Activated T-helper 1 cell treated with anti-CD3 and anti-CD28 coated beads, Interleukin-2, amount 50 U/mL, for 16 hours (primary cell): Measurements from ENCODE around the gene UTP4.

Experiments
- DNase-seq, 2 donors: peaks; one replicate each; pipeline ENCODE4 v3.0.0-alpha.2; 2020; ENCODE audit warnings: low read depth in 1 of 2, low spot score in 1 of 2

Gene UTP4

DNA sequence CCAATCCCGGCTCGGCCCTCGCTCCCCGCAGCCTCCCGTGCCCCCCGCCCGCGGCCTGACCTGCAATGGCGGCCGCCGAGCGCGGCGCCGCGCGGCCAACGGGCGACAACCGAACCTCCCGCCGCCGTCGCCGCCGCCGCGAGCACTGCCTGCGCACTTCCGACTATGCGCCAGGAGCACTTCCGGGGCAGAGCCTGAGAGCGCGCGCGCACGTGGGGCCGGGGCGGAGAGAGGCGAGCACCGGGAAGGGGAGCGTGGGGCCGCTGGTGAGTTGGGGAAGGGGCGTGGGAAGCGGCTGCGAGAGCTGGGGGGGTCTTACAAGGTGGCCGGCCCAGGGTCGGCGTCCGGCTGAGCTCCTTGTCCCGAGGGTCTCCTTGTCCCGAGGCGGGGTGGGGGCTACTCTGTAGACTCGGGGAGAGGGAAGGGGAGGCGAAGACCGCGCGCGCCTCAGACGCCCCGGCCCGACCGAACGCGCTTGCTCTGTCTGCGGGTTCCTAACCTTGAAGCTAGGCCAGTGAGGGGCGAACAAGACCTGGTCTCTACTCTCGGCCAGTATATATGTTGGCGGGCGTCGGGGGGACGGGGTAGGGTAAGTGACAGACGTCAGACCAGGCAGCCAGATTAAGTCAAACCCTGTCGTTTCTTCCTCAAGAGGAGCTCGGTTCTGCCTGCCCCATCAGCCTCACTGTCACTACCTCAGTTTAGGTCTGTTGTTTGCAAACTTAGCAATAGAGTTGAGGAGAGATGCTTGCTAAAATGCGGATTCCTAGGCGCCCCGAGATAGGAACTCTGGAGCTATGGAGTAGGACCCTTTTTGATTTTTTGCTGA lies at the start of gene UTP4, which contains the start of gene CHTF8:
Gene UTP4, plus strand, starts transcription at position 226 of the 829 bp plus-strand sequence. CDS start 811 bp downstream, outside the sequence.
Gene CHTF8, minus strand, starts transcription at position 165 of the 829 bp plus-strand sequence. CDS start 11,130 bp downstream, outside the sequence.
- DNase-seq = peak; percentile 74 to 80

DNA sequence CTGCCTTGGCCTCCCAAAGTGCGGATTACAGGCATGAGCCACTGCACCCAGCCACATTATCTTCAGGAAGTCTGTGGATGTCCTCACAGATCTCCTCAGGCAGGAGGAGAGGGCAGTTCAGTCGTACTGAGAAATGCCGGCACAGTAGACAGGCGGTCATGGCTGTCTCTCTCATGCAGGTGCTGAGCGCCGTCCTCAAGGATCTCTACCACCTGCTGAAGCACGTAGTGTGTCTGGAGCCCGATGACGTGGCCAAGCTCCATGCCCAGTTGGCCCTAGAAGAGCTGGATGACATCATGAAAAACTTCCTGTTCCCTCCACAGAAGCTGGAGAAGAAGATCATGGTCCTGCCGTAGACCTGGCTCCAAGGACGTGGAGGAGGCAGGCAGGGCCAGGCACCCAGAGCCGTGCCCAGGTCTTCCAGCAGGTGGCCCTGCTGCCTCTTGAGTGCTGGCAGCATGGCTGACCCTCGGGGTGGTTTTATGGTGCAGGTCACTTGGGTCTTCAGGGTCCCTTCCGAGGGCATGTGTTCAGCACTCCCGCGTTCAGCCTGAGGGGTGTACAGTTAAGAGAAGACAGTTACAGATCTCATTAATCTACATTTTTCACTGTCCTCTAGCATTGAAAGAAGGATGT lies 49.0 kb upstream of the UTP4 start:
- DNase-seq = no peak

DNA sequence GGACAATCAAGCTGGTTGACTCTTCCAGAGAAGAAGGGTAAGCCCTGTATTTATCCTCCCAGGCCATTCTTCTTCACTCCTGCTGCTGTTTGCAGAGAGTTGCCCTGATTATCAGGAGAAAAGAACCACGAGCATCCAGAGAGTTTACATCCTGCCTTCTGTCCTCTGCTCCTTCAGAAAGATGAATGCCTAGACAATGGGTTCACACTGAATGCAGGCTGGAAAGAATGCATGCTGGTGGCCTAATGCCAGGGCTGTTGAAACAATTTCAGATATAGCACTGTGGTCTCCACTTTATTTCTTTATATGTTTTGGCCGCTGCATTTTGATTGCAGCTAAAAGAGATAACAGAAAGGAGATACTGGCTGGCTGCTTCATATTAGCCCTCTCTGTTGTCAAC lies 48.2 kb upstream of the UTP4 start:
- no peak for DNase-seq

DNA sequence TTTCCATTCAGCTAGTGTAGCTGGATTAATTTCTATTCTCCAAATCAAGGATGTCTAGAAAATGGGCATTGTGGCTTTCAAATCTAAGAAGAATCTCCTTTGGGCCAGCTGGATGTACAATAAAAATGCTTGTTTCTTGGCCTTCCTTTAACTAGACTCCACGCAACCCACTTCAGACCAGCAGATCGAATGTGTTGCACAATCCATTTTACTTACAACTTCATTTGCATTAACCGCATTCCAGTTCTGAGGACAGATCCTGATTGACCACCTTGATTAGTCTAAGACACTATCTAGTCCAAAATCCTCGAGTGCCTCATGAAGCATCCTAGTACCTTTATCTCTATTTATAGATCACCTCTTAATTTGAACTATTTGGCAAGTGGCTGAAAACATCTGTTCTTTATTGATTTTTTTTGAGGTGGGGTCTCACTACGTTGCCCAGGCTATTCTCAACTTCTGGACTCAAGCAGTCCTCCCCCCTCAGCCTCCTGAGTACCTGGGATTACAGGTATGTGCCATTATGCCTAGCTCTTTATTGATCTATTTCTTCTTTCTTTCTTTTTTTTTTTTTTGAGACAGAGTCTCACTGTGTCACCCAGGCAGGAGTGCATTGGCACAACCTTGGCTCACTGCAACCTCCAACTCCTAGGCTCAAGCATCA lies 47.3 kb upstream of the UTP4 start:
- no peak for DNase-seq

DNA sequence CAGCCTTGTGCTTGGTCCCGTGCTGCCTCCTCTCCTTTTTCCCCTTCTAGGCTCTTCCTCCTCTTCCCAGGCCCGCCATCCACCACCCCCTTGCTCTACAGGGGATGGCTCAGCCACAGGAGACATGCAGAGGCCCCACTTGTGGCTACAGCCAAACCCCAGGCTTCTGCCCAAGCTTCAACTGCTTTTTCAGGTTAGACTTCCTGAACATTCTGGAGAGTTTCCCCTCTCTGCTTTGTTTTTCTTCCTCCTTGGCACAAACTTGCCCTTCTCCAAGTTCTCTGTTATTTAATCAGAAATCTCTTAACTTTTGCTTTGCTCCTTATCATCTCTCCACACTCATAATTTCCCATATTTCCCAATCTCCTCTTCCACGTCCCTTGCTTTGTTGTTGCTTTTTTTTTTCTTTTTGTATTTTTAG lies 45.3 kb upstream of the UTP4 start:
- DNase-seq = no peak

DNA sequence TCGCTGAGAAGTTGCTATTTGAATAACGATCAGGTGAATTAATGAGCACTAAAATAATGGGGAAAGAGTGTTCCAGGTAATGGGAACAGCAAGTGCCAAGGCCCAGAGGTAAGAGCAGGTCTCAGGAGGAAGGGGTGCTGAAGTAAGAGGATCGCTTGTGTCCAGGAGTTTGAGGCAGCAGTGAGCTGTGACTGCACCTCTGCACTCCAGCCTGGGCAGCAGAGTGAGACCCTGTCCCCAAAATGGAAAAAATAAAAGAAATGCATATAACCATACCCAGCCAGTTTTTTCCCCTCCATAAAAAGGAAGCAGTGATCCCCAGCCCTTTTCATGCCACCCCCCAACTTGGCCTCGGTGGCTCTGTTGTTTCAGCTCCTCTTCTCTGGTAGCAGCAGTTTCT lies 43.8 kb upstream of the UTP4 start:
- DNase-seq = no peak

DNA sequence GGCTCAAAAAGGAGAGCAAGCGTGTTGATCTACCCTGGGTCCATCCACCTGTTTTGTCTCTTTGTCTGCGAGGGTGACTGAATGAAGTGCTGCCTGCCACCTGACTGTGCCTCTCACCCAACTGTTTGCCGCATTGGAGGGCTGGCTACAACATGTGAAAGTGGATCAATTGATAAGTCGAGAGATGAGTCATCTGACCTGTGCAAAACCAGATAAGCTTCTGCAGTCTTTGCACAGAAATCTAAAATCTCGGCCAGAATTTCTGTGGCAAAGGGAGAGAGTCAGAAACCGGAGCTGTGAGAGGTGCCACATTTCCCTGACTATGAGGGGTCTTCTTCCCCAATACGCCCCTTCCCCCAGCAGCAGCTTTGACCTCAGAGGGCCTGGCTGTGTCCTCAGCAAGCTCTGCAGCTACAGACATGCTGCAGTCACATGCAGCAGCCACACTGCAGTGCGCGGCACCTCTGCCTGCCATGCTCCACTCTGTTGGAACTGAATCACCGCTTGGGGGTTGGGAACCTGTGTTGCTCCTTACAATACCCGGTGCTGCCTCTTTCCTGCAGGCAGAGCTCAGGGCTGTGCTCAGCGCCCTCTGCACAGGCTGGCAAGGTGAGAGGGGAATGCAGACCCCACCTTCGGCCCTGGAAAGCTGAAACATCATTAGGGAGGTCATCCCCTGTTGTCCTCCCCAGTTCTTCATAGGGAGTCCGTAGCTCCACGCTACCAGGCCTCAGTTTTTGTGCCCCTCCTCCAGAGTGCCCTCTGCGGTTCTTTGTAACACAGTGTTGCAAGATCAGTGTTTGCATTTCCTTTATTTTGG lies 43.1 kb upstream of the UTP4 start:
- DNase-seq = no peak

GRCh38 chr16:69093974-69094373 lies 38.5 kb upstream of the UTP4 start:
- no peak for DNase-seq

GRCh38 chr16:69094501-69094900 lies 37.9 kb upstream of the UTP4 start:
- DNase-seq = no peak

DNA sequence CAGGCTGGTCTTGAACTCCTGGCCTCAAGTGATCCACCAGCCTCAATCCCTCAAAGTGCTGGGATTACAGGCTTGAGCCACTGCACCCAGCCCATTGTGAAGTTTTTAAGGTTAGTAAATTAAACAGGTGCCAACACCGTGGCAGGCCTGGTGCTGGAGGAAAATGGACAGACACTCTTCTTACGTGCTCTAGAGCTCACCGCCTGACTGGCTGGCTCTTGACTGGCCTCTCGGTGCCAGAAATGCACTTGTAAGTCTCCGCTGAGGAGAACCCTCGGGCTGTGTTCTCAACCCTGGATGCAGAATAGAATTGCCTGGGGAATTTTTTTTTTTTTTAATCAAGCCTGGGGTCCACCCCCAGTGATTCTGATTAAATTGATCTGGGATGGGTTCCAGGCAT lies 37.3 kb upstream of the UTP4 start:
- no peak for DNase-seq

DNA sequence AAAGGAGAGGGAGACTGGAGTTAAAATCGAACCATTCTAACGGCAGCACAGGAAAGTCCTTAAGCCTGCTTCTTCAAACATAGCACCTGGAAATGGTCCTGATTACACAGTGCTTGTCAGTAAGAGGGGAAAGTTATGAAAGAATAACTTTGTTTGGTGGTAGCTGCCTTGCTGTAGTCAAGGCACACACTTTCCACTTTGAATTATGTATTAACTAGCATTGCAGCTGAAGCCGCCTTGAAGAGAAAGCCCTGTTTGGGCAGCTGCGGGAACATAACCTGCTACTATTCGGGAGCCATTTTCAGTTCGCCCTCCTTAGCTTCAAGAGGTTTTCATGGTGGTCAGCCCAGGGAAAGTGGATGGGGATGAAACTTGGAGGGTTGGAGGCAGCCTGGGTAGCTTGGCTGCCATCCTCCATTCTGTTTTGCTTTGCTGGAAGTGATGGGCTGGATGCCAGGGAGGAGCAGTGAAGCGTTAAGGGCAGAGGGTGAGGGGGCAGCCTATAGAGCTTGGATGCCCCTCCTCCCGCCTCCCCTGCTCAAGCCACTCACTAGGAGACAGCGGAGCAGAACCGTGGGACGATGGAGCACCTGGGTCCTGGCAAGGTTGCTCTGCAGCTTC lies 32.3 kb upstream of the UTP4 start:
- DNase-seq = no peak

- DNase-seq = no peak
Observed at GRCh38 chr16:69105501-69106361, 26.7 kb upstream of the UTP4 start, which contains the start of gene HAS3. HAS3 (plus strand) TSS chr16:69105653; CDS start chr16:69109396, 3,743 bp downstream.

DNA sequence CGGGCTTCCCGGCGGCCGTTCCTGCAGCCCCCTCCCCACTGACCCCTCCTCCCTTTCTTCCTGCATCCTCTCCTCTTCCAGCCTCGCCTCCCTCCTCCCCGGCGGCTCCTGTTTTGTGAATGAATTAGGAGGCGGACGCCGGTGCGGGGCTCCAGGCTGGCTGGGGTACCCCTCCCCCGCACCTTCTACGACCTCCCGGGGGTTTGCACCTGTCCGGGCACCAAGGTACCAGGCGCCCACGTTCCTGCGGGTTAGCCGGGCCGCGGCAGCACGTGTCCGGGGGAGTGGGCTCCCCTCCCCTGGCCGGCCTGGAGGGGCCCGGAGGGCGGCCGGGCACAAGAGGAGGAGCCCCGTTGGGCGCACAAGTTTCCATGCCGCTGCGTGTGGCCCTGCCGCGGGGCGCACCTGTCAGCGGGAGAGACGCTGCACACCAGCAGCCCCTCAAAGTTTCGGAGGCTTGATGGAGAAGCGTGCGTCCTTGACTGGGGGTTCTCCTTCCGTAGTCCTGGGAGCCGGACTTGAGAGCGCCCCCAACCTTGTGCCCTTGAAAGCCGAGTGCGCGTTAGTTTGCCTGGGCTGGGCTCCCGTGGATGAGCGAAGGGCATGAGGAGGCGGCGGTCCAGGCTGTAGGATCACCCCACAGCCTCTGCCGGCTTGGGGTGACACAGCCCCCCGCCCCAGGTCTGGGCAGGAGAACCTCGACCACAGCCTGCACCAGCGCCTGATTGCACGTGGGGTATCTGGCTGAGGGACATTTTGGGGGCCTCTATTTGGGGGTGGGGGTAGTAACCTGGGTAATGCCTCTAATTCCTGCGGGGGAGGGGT lies 25.7 kb upstream of the UTP4 start:
- no peak for DNase-seq

- DNase-seq = no peak
Observed at GRCh38 chr16:69107316-69107962, 25.0 kb upstream of the UTP4 start.

- no peak for DNase-seq
Observed at GRCh38 chr16:69108064-69108904, 24.2 kb upstream of the UTP4 start.

DNA sequence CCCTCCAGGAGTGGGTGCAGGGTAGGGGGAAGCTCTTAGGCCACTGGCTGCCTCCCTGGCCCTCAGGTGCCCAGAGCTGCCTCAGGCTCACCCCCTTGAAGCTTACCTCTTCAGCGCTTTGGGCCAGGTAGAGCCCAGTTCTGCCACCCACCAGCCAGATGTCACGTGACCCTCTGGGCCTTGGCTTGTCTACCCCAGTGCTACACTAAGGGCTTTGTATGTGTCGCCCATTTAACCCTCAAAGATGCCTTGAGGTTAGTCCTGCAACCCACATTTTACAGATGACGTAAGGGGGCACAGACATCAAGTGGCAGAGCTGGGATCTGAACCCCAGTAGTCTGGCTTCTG lies 23.6 kb upstream of the UTP4 start:
- no peak for DNase-seq

- DNase-seq = no peak
Observed at GRCh38 chr16:69109486-69110270, 22.8 kb upstream of the UTP4 start.
